GM21390 (cell line): ENCODE data around the gene RGS3.
"Not testable (repeated sequence)": the region's sequence is repeated elsewhere in the genome, so short reads cannot be mapped to it uniquely, and the experiment has no call there.

Experiments
- ATAC-seq: cut with Tn5 transposase; IDR thresholded peaks from one replicate; pipeline ENCODE4 v1.9.1; 2021; ENCODE audit not compliant: unreplicated experiment

Gene RGS3

DNA sequence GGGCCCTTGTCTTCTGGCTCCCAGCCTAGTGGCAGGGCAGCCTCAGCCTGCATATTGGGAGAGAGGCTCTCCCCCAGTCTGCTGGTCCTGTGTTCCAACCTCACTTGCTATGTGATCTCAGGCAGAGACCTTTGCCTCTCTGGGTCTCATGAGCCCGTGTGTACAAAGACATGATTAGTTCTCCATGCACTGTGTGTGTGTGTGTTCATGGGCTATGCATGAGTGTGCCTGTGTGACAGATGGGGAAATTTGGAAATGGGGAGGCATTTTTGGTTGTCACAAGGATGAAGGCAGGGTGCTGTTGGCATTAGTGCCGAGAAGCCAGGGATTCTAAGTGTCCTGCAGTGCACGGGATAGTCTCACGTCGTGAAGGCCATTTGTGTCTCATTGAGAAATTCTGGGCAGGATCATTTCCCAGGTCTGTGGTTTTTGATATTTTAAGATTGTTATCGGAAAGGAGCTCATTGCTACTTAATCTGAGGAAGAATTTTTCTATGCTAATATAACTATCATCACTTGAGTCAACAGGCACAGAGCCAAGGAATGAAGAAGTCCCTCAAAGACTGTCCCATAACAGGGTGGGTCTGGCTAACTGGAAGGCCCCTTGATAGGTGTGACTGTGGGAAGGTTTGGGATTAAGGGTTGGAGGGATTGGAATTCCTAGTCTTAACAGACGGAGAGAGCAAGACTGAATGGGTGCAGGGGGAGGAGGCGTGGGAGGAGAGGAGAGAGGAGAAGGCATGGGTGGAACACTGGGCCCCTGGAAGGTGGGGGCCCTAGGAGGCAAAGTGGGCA is 168.5 kb downstream of the RGS3 start:
- no peak for ATAC-seq

DNA sequence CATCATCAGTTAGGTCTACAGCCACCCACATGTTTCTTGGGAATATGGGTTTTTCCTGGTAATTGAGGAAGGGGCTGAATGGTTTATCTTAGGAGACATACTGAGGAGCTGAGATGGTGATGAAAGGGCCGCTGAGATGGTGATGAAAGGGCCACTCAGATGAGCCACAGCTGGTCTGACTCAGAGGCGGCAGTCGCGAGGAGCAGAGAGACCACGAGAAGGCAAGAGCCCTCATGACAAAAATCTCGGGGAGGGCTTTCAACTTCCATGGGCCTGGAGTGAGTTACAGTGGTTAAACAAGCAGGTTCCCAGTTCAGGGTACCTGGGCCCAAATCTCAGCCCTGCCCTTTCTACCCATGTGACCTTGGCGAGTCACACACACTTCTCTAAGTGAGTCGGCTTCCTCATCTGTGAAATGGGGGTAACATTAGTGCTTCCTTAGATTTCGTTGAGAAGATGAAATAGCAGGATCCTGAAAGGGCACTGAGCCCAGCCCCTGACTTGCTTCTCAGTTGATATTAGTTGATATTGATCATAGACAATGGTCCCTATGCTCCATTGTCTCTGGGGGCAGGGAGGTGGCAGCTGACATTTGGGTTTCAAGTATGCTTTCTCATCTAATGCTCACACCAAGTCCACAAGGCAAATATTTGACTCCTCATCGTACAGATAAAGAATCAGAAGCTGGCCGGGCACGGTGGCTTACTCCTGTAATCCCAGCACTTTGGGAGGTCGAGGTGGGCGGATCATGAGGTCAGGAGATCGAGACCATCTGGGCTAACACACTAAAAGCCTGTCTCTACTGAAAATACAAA is 169.5 kb downstream of the RGS3 start:
- ATAC-seq: no peak

DNA sequence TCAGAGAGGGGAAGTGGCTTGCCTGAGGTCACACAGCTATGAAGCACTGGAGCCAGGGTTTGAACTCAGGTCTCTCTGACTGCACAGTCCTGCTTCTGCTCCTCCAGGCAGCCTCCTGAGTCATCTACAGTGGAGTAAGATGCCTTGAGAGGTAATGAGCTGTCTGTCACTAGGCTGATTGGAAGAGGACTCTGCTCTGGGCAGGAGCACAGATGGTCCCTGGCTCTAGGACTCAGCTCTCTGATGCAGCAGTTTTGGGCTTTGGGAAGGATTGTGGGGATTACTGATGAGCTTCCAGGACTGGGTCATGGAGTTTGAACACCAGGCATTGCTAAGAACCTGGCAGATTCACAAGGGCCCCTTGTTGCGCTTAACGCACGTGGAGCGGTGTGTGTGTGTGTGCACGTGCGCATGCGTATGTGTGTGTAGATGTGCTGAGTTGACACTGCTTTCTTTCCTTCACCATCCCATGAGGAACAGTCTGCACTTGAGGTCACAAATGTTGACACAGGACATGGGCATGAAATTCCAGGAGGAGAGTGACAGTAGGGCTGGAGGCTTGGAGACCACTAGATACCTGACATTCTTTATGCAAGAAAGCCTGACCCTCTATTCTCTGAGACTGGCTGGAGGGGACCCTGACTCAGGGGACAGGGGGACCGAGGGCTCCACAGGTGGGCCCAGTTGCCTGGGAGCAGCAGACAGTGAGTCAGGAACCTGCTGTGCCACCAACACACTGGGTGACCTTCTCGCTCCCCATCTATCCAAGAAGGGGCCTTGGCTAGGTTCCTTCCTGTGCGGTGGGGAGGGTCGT is 170.5 kb downstream of the RGS3 start:
- ATAC-seq: no peak

DNA sequence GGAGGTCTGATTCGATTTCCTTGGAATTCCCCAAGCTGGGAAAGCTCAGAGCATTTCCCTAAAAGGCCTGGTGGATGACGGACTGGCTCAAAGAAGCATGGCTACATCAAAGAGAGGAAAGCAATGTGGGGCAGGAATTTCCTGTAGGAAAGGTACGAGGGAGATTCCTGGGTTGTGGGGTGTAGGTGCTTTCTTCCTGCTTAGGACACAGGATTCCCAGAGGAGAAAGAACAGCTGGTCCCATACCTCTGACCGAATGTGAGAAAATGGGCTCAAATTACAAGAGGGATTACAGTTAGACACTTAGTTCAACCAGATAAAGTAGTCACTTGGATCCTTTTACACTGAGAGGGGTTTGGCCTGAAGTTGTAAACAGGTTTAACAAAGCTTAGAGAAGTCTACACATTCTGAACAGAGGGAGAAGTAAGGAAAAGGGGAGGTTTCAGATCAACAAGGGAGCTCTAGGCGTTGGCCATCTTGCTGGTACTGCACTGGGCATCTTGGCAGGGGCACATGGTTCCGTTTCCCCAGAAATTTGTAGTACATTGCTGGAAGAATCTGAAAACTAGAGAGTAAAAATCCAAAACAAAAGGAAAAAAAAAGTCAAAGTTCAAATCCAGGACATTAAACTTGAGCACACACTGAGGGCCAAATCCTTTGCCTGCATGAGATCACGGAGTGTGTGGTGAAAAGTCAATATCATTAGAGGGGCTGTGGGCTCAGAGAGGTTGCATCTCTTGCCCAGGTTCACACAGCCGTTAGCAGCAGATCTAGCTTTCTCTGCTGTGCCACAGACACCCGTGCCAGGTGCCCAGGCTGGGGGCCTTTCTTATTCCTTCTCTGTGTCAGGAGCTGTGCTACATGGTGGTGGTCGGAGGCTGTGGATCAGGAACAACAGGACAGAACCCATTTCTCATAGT is 171.3 kb downstream of the RGS3 start:
- no peak for ATAC-seq

DNA sequence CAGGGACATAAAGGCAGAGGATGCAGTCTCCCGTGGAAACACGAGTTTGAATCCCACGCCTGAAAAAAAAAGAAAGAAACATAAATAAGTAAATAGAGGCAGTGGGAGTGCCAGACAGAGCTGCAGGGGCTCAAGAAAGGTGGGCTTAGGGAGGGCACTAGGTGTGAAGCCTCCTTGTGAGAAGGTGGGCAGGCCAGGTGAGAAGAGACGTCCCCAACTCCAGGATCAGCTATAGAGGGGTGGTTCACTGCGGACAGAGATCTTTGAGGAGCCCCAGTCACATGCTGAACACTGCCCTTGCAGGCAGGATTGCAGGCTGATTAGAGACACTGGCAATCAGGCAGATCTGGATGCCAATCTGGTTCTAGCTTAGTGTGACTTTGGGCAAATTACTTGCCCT is 172.1 kb downstream of the RGS3 start:
- no peak for ATAC-seq

DNA sequence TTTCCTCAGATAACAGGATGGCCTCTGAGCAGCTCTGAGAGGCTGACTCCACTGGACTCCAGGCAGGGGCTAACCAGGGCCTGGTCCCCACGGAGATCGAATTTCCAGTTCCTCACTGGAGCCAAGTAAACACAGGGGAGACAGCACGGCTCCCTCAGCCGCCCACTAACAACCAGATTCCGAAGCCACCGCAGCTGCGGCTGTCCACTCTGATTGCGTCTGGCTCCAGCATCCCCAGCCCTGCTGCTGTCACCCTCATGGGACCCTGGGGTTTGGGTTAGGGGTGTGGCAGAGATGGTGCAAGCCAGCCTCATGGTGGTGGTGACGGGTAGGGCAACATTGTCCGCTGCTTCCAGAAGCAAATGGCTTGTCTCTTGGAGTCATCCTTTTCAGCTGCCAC is 172.6 kb downstream of the RGS3 start:
- ATAC-seq: no peak

DNA sequence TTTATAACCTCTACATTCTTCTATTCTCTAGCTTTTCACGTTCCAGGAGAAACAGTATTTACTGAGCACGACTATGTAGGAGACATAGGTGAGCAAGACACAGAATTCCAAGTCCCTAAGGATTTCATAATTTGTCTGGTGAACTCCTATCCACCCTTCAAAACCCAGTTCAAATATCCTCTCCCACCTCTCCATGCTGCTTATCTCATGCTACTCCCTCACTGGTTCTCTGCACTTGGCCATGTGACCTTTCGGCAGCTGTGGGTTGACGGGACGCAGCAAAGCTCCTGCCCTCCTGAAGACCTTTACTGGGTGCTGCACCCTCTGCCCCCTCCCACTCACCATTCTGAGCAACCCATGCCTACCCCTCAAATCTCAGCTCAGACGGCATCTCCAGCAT is 173.2 kb downstream of the RGS3 start:
- no peak for ATAC-seq

DNA sequence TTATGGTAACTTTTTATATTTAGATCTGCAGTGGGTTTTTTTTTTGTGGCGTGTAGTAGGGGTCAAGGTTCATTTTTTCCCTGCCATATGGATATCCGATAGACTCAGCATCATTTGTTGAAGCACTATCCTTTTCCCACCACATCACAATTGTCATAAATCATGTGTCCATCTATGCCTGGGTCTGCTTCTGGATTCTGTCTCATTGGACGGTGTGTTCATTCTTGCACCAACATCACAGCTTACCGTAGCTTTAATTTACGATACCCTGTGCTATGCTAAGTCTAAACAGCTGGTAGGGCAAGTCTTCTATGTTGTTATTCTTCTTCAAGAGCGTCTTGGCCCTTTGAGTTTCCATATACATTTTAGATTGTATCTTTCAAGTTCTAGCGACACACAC is 175.0 kb downstream of the RGS3 start:
- no peak for ATAC-seq

DNA sequence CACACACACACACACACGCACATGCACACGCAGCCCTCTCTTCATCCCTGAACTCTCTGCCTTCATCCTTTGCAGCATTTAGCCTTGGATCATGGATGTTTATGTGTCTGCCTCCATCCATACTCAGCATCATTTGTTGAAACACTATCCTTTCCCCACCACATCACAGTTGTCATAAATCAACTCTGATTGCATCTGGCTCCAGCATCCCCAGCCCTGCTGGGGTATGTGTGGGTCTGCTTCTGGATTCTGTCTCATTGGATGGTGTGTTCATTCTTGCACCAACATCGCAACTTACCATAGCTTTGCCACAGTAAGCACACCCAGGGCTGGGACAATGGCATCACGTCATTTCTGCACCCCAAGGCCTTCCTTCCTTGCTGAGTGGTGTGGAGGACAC is 175.4 kb downstream of the RGS3 start:
- ATAC-seq: no peak

DNA sequence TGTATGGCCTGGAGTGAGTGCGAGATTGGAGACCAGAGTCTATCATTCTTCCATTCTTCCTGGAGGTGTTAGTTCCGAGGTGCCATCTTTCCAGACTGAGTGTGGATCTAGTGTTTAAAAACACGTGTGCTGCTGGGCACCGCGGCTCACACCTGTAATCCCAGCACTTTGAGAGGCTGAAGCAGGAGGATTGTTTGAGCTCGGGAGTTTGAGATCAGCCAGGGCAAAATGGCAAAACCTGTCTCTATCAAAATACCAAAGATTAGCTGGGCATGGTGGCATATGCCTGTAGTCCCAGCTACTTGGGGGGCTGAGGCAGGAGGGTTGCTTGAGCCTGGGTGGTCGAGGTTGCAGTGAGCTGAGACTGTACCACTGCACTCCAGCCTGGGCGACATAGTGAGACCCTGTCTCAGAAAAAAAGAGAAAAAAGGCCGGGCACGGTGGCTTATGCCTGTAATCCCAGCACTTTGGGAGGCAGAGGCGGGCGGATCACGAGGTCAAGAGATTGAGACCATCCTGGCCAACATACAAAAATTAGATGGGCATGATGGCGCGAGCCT is 176.0 kb downstream of the RGS3 start:
- ATAC-seq: not testable (repeated sequence)

DNA sequence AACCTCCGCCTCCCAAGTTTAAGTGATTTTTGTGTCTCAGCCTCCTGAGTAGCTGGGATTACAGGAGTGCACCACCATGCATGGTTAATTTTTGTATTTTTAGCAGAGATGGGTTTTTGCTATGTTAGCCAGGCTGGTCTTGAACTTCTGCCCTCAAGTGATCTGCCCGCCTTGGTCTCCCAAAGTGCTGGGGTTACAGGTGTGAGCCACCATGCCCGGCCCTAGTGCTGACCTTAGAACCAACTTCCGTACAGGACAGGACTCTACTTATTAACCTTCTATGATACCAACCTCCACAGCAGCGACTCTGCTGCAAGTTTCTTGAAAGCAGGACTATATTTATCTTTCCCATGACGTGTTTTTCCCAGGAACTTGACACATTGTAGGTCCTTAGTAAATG is 176.9 kb downstream of the RGS3 start:
- no peak for ATAC-seq

DNA sequence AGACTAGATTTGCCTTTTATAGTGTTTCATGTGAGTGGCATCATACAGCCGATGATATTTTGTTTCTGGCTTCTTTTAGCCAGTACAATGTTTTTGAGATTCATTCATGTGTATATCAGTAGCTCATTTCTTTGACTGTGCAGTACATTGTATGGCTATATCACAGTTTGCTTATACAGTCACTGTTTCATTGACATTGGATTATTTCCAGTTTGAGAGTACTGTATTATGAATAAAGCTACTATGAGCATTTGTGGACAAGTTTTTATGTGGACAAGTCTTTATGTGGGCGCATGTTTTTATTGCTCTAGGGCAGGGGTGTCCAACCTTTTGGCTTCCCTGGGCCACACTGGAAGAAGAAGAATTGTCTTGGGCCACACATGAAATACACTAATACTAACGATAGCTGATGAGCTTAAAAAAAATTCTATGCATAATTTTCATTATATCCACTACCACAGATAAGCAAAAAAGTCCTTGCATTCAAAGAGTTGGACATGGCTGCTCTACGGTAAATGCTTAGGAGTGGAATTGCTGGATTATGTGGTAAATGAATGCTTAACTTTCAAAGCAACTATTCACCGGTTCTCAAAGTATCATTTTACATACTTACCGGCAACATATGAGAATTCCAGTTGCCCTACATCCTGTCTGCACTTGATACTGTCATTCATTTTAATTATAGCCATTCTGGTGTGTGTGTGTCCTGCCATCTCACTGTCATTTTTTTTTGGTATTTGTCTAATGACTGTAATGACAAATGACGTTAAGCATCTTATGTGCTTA is 177.8 kb downstream of the RGS3 start:
- no peak for ATAC-seq

DNA sequence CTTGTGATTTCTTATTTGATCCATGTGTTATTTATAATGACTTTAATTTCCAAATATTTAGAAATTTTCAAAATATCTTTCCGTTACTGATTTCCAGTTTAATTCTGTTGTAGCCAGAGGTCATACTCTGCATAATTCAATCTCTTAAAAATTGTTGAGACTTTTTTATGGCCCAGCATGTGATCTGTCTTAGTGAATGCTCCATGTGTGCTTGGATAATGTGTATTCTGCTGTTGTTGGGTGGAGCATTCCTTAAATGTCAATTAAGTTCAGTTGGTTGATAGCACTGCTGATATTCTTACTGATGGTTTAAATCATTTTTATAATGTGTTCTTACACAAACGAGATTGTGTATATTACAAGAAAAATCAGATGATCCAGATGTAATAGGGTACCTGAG is 180.8 kb downstream of the RGS3 start:
- ATAC-seq: no peak

DNA sequence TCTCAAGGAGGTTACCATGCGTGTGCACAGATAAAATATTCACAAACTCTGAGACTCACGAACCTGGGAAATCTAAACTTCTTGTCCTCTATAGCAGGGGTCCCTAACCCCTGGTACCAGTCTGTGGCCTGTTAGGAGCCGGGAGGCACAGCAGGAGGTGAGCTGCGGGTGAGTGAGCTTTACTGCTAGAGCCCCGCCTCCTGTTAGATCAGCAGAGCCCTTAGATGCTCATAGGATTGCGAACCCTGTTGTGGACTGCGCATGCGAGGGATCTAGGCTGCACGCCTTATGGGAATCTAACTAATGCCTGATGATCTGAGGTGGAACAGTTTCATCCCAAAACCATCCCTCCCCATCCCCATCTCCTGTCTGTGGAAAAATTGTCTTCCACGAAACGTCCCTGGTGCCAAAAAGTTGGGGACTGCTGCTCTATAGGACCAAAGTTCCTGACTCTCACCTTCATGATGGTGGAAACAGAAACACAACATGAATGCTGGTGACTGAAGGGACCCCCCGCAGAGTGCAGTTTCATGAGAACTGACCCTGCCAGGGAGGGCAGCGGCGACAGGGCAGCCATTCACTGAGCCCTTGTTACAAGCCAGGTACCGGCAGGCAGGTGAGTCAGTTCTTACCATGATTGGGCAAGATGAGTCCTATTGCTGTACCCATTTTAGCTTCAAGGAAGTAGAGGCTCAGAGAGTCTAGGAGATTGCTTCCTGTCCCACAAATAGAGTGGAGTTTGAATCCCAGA is 181.9 kb downstream of the RGS3 start:
- ATAC-seq: no peak

DNA sequence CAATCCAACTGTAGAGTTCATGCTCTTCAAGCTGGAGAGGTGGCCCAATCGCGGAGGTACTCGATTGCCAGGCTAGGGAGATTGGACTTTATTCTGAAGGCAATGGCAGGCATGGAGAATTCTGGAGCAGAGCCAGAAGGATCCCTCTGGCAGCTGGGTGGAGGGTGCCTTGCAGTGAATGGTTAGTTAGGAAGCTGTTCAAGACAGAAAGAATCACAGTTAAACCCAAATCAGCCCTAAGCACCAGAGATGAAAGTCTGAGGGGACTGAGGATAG is 182.4 kb downstream of the RGS3 start:
- ATAC-seq: no peak

DNA sequence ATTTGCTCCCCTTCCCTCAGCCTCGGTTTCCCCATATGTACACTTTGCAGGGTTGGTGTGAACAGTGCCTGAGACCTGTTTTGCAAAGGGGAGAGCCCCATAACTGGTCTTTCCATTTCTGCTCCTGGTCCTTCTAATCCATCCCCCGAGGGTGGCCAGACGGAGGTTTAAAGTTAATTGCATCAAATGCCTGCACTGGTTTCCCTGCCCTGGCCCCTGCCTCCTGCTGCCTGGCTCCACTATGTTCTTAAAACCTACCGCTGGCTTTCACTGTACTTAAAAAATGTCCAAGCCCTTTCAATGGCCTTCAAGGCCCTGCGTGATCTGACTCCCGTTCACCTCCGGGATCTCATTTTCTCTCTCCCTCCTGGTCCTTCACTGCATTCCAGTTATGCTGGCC is 183.0 kb downstream of the RGS3 start:
- ATAC-seq: no peak
